HCT116 (cell line): Measurements from ENCODE around the gene CERKL.

Experiments
- ATF3 ChIP-seq: IDR thresholded peaks from 2 replicates; pipeline ENCODE4 v1.6.1; 2012
- CEBPB ChIP-seq: IDR thresholded peaks from 2 replicates; pipeline ENCODE4 v1.6.1; 2012; ENCODE audit warnings: low read depth
- CTCF ChIP-seq, 3 experiments: fragments of 200-600 bp in 1 of 3; sonication (generic) in 1 of 3; IDR thresholded peaks in 2 of 3; conservative IDR thresholded peaks in 1 of 3; 2 replicates each; pipeline ENCODE4 v1.5.1; 2012 to 2017; ENCODE audit warnings: low read depth in 2 of 3, low read length in 2 of 3, antibody characterized with exemption in 1 of 3, borderline replicate concordance in 1 of 3, control low read depth in 1 of 3, mild to moderate bottlenecking in 1 of 3, mixed read lengths in 1 of 3, mixed run types in 1 of 3, moderate library complexity in 1 of 3; ENCODE audit not compliant: insufficient read depth in 1 of 3
- ELF1 ChIP-seq: IDR thresholded peaks from 2 replicates; pipeline ENCODE4 v1.6.1; 2012; ENCODE audit warnings: low read depth, borderline replicate concordance
- JUND ChIP-seq: IDR thresholded peaks from 2 replicates; pipeline ENCODE4 v1.6.1; 2012
- MAX ChIP-seq: IDR thresholded peaks from 2 replicates; pipeline ENCODE4 v1.6.1; 2012
- POLR2A ChIP-seq: IDR thresholded peaks from 2 replicates; pipeline ENCODE4 v1.7.0; 2011; ENCODE audit warnings: borderline replicate concordance; ENCODE audit not compliant: insufficient read depth, insufficient read length; ENCODE audit errors: extremely low read depth
- POLR2AphosphoS5 ChIP-seq: IDR thresholded peaks from 2 replicates; pipeline ENCODE4 v1.6.1; 2011; ENCODE audit warnings: mild to moderate bottlenecking, low read depth, low read length, moderate library complexity
- RAD21 ChIP-seq: IDR thresholded peaks from 2 replicates; pipeline ENCODE4 v1.6.1; 2012; ENCODE audit warnings: low read depth, mild to moderate bottlenecking
- SRF ChIP-seq: IDR thresholded peaks from 2 replicates; pipeline ENCODE4 v1.6.1; 2012; ENCODE audit warnings: low read depth
- TCF7L2 ChIP-seq: IDR thresholded peaks from 2 replicates; pipeline ENCODE4 v1.7.0; 2011; ENCODE audit warnings: borderline replicate concordance, inconsistent platforms; ENCODE audit not compliant: insufficient read depth, insufficient read length; ENCODE audit errors: extremely low read depth
- YY1 ChIP-seq: IDR thresholded peaks from 2 replicates; pipeline ENCODE4 v1.6.1; 2011; ENCODE audit warnings: low read length, low read depth, moderate library complexity, mild to moderate bottlenecking; ENCODE audit not compliant: insufficient replicate concordance; ENCODE audit errors: extremely low read depth
- ZNF274 ChIP-seq: fragments of 200-500 bp; sonication (Bioruptor generic); IDR thresholded peaks from 2 replicates; pipeline ENCODE4 v1.6.1; 2014; ENCODE audit warnings: mild to moderate bottlenecking, low read depth, low read length, inconsistent platforms

DNA sequence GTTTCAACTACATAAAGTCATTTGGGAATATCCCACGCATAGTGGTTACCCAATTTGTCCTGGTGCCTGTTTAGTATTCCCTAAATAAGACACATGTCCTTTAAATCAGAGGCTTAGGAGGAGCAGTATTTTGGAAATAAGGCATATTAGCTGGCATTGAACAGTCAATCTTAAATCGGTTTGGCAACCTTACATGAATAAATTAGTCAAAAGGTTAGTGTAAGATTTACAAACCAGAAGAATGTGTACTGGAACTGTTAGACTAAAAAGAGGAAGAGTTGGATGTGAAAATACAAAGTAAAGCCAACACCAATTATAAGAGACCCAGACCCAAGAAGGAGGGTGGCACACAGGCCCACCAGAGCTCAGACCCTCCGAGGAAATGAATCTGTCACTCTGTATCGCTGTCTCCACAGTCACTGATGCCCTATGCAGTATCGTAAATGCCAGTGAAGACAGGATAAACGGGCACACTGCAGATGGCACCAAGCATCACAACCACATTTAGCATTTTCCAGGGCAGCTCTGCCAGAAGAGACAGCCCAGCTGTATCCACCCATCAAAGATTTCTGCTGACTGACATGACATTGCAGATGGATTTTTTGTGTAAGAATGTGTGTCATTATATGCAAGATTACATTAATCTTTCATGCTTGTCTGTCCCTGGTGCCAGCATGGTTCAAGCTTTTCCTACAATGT, 90.4 kb downstream of the CERKL start:
- TF ChIP-seq CTCF (IDR thresholded peaks at IDR 0.05 in 2 of 3, conservative IDR thresholded peaks at IDR 0.05 in 1 of 3; ENCODE audit: borderline replicate concordance in 1 of 3, insufficient read depth in 1 of 3, low read depth in 2 of 3, low read length in 2 of 3) (no peak), POLR2AphosphoS5 (no peak), ZNF274 (no peak), JUND (no peak), ATF3 (no peak), RAD21 (no peak), POLR2A (no peak), TCF7L2 (no peak), SRF (no peak), MAX (no peak), YY1 (no peak), ELF1 (no peak), CEBPB (no peak)
